ENCODE data around the gene MSGN1.
A peak's percentile ranks its signal among the peaks of the same experiment; 100 is the strongest.

MSGN1 gene

GRCh38 chr2:17803497-17803896 lies 12.8 kb upstream of the MSGN1 start:
- no peak overlapping the region for H3K4me3 ChIP-seq (ENCODE audit: control insufficient read depth, low read depth, low read length)
- TF ChIP-seq CTCF (IDR thresholded peaks at IDR 0.05; ENCODE audit: control insufficient read depth, insufficient read depth, low read depth, low read length, missing control alignments), result no peak
- no peak for DNase-seq (ENCODE audit: low read depth)

GRCh38 chr2:17804358-17804757 lies 11.9 kb upstream of the MSGN1 start:
- no peak for TF ChIP-seq CTCF (IDR thresholded peaks at IDR 0.05; ENCODE audit: control insufficient read depth, insufficient read depth, low read depth, low read length, missing control alignments)
- DNase-seq (ENCODE audit: low read depth), result no peak
- no peak overlapping the region for H3K4me3 ChIP-seq (ENCODE audit: control insufficient read depth, low read depth, low read length)

- DNase-seq (ENCODE audit: low read depth), result no peak
- no peak for TF ChIP-seq CTCF (IDR thresholded peaks at IDR 0.05; ENCODE audit: control insufficient read depth, insufficient read depth, low read depth, low read length, missing control alignments)
- H3K4me3 ChIP-seq (ENCODE audit: control insufficient read depth, low read depth, low read length), result no peak overlapping the region
Measured at GRCh38 chr2:17805166-17805565, 11.1 kb upstream of the MSGN1 start.

DNA sequence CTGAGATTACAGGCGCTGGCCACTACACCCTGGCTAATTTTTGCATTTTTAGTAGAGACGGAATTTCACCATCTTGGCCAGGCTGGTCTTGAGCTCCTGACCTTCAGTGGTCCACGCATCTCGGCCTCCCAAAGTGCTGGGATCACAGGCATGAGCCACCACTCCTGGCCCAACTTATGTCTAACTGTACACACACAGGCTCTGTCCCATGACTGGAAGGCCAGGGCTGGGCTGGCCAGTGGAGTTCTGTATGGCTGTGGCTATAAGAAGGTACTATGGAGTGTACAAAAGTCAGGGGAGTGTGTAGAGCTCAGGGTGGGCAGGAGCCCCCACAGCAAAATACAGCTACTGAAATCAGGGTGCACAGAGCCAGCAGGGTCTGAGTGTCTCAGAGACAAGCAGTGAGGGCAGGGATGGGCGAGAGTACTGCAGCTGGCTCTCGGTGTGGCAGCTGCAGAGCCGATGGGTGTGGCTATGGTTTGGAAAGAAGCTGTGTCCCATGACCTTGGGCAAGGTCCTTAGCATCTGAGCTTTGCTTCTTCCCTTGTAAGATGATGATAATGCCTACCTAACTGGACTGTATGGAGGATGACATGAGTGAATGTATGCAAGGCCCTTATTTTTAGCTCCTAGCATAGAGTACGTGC lies 10.4 kb upstream of the MSGN1 start:
- no peak overlapping the region for H3K4me3 ChIP-seq (ENCODE audit: control insufficient read depth, low read depth, low read length)
- no peak for TF ChIP-seq CTCF (IDR thresholded peaks at IDR 0.05; ENCODE audit: control insufficient read depth, insufficient read depth, low read depth, low read length, missing control alignments)
- no peak for DNase-seq (ENCODE audit: low read depth)

DNA sequence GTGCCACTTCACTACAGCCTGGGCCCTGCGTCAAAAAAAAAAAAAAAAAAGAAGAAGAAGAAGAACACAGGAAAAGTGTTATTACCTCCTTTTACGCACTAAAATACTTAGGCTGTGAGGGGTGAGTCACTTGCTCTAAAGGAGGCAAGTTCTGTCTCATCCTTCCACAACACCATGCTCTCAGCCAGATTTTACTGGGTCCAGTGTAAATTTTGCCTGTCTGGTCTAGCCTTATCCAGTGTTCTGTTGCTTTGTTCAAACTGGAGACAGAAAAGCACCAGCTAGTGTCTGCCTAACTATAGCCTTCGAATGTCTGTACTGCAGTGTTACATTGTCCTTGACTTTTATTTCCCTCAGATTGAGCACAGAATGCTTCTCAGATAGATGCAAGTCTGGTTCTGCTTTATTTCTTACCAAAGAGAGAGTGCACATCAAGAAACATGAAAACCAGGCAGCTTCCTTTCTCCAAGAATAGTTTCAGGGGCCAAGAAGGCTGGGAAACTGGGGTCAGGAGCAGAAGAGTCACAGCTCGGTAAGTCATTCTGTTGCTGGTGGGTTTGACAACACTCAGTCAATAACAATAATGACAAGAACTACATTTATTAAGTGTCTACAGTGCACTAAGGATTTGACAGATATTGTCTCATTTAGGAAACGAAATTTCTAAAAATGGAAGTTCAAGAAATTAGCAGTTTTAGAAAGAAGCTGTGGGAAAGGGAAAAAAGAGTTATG lies 3.1 kb upstream of the MSGN1 start:
- TF ChIP-seq CTCF (IDR thresholded peaks at IDR 0.05; ENCODE audit: control insufficient read depth, insufficient read depth, low read depth, low read length, missing control alignments), result no peak
- H3K4me3 ChIP-seq (ENCODE audit: control insufficient read depth, low read depth, low read length), result no peak overlapping the region
- DNase-seq (ENCODE audit: low read depth), result peak; percentile 13

DNA sequence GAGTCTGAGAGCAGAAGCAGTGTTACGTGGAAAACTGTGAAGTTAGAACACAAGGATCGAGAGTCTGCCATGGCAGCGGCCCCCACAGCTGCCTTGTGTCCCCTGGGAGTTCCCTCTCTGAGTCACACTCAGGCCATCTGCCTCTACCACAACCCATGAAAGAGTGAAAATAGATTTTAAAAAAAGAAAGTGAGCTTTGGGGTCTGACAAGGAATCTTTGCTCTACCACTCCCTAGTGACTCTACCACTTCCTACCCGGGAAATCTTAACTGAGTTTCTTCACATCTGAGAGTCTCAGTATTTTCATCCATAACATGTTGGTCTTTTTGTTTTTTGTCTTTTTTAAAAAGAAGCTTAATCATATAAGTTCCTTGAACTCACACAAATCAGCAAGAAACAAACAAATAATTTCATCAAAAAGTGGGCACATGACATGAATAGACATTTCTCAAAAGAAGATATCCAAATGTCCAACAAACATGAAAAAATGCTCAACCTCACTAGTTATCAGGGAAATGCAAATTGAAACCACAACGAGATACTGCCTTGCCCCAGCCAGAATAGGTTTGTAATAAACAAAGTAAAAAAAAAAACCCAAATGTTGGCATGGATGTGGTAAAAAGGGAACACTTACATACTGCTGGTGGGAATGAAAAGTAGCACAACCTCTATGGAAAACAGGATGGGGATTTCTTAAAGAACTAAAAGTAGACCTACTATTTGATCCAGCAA lies 2.4 kb upstream of the MSGN1 start:
- DNase-seq (ENCODE audit: low read depth), result no peak
- TF ChIP-seq CTCF (IDR thresholded peaks at IDR 0.05; ENCODE audit: control insufficient read depth, insufficient read depth, low read depth, low read length, missing control alignments), result no peak
- no peak overlapping the region for H3K4me3 ChIP-seq (ENCODE audit: control insufficient read depth, low read depth, low read length)
